SHP77 (cell line): ENCODE data around the gene CHRM2.

Source experiments
- DNase-seq, 2 experiments: peaks; one replicate each; lab custom pipeline; 2025; lab: John Stamatoyannopoulos, UW

The CHRM2 gene

DNA sequence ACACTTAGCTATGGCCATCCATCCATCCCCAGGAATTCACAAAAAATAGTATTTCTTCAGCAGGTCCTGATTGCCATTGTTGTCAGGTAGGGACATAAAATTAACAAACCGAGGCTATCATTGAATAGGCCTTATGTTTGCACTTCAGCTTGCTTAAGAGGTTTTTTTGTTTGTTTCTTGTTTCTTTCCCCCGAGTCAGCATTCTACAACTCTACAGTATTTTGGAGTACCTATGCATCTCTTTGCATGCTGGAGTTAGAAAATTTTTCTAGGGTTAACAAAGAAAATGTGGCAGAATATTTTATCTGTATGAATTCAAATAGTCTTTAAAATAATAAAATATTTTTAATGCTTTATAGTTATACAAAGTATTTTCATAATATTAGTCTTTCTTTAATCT lies 26.3 kb downstream of the CHRM2 start:
- no peak for DNase-seq

DNA sequence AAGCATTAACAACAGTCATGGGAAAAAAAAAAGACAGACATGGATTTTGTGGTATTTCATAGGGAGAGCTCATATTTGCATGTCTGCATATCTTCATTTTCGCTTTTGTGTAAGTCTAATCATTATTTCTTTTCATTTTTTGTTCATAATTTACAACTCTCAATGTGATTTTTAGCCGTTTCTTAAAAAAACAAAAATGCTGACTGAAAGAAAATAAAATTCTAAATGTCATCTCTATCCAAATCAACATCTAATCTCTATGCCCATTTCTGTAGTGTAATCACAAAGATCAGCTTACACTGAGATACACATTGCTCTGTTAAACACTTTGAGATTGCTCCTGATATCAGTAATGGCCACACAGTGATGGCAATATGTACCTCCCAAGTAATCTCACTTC lies 29.2 kb downstream of the CHRM2 start:
- DNase-seq, result no peak

DNA sequence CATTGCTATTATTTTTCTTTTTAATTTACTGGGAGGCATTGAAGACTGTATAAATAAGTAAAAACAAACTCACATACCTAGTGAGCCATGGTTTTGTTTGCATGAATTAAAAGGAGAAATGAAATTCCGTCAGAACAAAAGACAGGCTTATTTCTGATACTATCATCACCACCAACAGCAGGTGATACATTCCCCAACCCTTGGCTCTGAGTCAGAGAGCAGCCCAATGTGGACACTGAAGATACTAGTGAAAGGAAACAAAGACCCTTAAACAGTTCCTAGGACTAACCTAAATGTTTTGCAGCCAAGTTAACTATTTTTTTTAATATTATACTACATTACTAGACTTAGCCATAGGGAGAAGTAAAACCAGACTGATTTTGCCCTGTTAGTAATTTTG lies 31.6 kb downstream of the CHRM2 start:
- DNase-seq, result no peak

DNA sequence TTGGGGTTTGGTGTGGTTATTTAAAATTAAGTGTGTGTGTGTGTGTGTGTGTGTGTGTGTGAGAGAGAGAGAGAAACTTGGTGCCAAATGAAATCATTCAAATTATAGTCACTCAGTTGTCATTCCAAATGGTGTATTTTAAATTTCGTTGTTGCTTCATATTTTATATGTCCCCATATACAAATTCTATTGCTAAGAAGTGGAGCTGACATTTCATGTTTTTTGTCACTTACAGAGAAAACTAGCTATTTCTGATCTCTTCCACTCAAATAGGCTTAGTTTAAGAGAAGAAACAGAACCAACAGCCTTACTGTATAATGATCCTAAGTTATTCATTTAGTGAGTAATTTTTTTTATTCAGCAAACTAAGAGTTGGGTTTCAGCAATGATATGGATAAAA lies 42.3 kb downstream of the CHRM2 start:
- DNase-seq, result no peak

DNA sequence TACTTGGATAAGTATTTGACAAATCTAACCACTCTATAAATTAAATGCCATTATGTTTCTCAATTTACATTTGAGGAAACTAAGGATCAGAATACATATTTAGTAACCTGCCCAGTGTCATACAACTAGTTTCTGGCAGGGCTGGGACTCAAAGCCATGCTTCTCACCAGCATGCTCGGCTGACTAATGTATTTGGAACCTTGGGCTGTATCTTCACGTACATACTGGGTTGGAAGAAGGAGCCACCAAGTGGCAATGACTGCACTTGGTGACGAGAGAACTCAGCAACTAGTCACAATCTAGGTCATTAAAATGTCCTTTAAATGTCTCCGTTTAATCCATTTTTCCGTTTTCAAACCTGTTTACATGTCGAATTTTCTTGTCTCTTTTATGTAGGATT lies 42.9 kb downstream of the CHRM2 start:
- no peak for DNase-seq

DNA sequence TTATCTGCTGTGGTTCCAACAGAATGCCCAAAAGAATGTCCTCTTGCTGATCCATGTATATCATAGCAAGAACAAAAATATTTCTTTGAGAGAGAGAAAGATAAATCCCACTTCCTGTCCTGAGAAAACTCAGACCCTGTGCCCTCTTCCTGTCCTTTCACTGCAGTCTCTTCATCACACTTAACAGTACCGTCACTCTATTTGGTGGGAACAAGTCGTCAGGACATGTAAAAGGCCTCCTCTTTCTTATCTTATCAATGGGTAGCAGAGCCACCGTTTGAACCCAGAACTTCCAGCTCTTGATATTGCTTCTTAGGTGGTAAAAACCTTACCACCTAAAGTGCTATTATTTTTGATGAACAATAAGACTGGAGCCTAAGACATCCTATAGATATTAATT lies 43.9 kb downstream of the CHRM2 start:
- no peak for DNase-seq

DNA sequence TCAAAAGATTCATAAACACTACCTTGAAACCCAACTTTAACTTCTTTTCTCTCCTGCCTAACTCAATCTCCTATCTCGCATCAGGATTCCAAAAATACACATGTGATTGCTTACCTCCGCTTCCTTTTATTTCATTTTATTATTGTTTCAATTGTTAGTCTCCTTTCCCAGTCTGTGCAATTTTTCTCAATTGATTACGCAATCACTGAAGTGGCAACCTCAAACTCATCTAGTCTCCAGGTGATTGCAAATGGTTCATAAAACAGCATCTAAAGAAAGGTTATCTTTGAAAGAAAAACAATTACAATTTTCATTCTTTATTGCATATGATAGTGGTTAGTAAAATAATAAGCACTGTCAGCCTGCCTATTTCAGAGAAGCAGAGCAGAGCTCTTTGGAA lies 45.6 kb downstream of the CHRM2 start:
- DNase-seq, result no peak

DNA sequence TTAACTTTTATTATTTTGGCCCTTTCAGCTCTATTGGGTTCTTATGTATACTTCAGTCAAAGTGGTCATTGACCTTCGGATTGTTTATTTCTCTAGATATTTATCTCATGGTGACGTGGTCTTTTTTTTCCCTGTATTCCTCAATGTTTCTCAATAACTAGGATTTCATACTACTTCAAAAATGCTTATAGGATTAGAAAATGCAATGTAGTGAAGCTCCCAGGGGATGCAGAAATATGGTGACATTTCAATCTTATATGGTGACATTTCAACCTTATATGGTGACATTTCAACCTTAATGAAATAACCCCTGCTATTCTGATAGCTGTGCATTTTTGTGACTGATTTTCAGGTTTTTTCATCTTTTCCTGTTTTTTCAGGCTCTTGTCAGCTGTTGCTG lies 51.4 kb downstream of the CHRM2 start:
- DNase-seq, result no peak

DNA sequence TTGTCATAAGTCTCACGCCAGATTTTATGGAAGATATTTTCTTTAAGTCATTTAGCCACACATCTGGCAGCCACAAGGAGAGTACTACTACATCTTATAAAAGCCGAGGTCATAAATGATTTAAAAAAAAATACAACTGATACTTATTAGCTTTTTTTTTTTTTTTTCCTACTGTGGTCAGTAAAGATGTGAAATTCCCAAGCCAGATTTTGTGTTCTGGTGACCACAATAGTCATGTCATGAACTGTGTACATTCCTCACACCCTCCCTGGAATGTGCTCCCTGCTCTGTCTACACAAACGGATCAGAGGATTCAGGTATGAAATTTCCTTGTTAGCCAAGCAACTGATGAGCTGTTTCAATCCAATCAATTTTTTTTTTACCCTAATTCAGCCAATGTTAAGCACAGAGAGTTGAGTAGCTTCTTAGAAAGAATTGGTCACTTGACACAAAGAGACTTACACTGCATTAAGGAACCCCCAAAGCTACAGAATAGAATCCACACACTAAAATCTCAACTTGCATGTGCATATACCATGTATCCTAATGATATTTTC lies 54.7 kb downstream of the CHRM2 start:
- DNase-seq, result no peak

DNA sequence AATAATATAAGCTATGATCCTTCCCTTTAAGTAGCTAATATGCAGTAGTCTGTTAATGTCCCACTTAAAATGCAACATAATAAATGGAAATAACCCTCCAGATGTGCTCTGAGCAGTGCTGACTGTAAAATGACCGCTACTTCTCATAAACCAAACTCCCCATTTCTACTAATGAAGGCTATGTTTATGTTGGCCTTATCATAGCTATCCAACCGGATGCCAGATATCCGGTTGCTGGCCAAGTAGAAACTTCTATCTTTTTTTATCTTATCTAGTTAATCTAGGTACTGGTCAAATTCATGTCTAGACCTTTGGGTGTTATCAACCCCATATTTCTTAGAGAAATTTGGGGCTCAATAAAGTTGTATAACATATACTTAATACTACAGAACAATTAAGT lies 56.6 kb downstream of the CHRM2 start:
- no peak for DNase-seq

DNA sequence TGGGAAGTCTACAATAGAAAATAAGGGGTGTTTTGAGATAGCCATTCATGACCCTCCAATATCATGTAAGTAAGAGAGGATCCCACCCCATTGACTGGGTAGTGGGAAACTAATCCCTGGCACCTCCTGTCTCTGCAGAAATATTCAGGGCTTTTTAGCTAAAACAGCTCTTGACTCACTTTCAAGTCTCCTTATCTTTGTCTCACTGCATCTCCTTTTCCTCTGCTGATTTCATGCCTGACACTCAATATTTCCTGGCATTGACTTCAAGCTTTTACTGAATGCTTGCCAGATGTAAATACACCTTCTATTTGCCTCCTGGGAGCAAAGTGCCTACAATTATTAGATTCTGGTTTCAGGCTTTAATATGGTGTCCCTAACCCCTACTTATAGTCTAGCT lies 57.1 kb downstream of the CHRM2 start:
- DNase-seq, result no peak

DNA sequence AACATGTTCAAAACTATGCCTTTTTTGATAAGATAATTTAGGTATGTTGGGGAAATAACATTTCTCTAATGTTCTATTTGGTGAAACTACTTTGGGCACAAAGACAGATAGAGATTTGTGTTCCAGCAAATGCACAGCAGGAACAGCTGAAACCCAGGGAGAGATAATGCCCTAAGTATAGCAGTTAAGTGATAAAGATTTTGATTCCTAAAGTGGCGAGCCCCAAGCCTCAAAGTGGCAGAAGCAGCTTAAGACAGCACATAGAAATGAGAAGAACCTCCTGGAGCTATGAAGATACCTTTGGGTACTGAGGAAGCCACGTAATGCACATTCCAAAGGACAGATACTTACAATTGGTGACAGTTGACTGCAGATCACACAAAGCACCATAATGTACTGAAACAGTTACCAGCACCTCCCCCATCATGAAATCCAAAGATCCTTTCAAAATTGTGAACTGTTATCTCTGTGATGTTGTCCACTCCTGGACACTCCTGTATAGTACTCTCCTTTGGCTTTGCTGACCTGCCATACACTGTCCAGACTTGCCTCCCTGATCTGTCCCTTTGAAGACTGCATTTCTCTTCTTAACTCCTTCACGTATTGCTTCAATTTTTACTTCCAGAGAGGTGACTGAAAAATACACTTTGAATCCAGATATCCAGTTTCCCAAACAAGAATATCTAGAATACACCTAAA lies 62.9 kb downstream of the CHRM2 start:
- no peak for DNase-seq

DNA sequence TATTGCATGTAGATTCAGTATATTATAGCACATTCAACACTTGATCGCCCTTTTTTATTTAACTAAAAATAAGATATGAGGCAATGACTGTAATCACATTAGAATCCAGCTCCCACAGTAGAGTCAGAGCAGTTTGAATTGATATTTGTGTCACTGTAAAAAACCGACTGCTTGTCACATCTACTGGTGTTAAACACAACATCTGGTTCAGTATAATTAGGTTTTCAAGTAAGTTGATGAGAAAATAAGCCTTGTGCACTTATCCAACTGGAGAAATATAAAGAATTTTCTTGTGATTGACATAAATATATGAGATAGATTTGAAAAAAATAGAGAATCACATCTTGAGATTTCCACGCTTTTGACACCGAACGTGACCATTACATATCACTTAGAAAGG lies 69.0 kb downstream of the CHRM2 start:
- DNase-seq, result no peak

DNA sequence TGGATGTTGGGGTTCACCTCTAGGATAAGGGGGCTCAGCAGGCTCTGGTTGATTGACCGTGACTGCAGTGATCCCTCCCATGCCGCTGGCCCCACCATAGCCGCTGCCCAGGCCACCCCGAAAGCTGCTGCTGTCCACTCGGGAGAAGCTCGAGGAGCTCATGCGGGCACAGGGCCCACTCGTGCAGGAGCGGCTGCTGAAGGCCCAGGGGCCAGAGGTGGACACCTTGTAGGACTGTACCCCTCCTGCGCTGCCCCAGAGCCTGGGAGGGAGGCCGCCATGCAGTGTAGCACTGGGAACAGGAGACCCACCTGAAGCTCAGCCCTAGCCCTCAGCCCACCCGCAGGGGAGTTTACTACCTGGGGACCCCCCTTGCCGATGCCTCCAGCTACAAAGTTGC lies 70.0 kb downstream of the CHRM2 start:
- no peak for DNase-seq

DNA sequence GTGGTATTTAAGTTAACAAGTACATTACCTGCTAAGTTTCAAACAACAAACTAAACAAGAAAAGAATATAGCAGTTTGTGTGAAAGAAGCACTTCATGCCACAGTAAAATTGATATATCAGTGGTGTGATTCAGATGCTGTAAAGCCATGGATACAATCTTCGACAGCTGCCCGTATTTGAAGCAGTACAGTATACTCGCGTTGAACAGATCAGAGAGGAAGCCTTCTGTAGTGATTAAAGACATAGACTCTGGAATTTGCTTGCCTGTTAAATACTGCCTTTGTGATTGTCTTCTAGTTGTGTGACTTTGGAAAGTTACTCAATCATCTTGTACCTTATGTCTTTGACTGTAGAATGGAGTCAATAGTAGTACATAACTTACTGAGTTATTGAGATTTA lies 71.7 kb downstream of the CHRM2 start:
- no peak for DNase-seq

DNA sequence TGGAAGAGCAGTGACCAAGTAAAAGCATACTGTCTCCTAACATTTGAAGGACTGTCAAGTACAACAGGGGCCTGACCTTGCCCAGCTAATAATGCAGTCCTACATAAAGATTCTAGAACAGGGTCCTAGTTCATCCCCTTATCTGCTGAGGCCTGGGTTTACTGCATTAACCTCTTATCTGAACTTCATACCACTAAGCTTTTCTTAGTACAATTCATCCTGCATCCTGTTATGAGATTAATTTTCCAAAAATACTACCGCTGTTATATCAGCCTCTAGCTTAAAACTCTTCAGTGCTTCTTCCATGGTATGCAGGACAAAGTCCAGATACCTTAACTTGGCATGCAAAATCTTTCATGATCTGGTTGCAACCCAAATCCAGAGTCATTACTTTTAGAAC lies 72.5 kb downstream of the CHRM2 start:
- no peak for DNase-seq

DNA sequence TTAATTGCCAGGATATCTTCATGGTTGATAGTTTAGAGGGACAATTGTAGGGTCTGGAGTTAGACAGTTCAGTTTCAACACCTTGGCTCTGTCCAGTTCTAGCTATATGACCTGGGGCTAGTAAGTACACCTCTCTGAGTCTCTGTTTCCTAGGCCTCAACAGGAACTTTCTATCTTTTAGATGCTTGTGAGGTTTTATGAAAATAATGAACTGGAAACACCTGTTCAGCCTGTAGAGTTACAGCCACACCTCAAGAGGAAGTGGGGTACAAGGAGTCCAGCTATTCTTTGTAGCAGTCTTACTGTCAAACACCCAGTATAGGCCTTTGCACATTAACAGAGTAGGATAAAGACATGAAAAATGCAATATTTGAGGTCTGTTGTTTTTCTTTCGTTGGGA lies 73.4 kb downstream of the CHRM2 start:
- no peak for DNase-seq

DNA sequence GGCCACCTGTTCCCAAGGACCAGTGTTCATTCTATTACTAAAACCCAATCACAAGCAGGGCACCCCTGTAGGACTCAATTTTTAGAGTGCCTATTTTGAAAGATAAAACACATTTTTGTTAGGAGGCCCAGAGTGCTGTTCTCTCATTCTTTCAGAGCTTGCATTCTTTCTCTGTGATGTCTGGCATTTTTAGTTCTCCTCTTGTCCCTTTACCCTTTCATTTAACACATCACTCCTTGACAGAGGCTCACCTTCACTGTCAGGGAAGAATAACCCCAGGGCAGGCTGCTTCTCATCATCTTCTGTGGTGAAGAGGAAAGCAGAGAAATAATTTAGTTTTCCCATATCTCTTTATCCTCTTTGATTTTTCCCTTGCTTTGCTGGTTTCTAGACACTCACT lies 73.9 kb downstream of the CHRM2 start:
- no peak for DNase-seq

DNA sequence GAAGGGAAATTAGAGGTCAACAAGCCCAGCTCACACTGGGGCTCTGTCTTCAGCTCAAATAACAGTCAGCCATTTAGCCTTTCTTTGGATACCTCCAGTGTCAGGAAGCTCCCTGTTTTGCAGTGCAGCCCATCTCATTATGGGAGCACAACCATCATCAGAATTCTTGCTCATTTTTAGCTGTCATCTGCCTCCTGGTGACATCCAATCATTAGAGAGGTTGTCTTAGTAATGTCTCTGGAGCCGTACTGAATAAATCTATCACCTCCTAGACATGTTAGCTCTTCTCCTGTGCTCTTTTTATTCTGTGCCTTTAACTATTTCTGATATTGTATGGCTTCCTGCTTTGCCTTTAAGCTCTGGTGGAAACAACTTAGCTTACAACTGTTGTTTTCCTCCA lies 74.5 kb downstream of the CHRM2 start:
- no peak for DNase-seq

DNA sequence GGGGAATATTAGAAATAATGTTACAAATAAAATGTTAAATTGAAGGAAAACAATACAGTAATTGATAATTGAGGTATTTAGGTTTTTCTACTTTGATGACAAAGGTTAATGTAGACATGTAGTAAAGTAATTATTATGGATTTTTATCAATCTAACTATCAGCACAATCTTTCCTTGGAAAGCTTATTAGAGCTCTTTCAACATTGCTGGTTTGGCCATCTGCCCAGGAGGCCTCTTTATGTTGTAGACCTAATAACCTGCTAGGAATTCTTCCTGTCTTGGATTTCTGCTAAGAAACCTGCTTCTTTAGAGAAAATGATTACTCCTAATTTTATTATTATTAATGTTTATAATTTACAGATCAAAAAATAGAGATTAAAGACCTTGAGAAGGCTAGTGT lies 78.9 kb downstream of the CHRM2 start:
- DNase-seq, result no peak

DNA sequence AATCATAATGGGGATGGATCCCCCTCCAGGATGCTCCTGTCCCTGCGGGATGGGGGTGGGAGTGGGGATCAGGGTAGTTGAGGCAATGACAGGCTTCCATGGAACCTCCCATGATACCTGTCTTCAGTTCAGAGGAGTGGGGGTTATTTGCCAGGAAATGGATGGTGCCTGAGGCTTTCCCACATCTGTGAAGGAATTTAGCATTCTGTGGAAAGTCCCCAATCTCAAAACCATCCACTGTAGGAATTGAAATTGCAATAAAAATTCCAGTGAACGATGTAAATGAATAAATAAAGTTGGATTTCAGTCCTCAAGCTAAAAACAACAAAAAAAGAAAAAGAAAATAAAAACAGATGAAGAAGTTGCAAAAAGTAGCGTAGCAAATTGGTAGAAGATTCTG lies 81.9 kb downstream of the CHRM2 start:
- no peak for DNase-seq

DNA sequence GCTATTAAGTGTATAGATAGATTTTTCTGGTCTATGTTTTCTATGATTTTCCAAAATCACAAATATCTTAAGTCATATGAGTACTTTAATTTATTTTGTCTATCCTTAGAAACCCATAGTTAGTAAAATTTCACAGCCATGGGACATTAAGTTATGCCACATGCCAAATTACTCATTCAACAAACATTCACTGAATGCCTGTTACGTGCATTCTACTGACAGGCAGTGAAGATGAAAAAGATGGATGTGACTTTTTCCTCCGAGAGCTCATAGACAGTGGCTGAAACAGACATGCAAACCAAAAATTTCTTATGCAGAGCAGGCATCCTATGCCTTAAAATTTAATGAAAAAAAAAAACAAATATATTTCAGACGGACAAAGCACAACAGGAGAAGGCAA lies 84.9 kb downstream of the CHRM2 start:
- DNase-seq, result no peak

DNA sequence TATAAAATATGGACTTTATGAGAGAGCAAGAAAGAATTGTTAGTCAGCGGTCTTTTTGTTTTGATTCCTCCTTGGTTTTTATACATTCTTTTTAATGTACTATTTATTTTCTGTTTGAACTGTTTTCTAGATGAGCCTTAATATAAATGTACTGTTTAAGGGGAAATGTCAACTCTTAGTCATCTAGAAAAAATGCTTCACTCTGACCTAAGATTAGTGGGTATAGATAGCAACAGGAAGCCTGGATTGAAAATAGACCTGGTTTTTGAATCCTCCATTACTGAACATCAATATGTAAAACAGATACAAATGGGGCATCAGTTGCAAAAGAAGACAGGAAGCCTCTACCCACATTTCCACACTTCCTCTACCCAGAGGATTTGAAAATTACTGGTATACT lies 87.8 kb downstream of the CHRM2 start:
- DNase-seq, result no peak

DNA sequence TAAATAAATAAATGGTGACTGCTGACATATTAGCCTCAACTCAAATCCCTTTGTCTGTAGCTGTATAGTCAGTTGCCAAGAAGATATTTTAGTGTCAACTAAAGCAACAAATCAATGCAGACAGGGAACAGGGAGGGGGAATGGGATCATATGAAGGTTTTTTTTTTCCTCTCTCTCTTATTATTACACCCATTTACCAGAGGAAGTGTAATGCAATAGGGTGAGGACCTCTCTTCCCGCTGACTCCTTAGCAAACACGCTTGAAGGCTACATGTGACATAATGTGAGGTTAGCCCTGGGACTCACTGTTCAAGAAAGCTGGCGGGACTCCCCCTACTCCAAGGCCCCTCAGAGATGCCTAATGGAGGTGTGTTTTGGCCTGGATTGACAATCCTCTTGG lies 88.2 kb downstream of the CHRM2 start:
- no peak for DNase-seq

DNA sequence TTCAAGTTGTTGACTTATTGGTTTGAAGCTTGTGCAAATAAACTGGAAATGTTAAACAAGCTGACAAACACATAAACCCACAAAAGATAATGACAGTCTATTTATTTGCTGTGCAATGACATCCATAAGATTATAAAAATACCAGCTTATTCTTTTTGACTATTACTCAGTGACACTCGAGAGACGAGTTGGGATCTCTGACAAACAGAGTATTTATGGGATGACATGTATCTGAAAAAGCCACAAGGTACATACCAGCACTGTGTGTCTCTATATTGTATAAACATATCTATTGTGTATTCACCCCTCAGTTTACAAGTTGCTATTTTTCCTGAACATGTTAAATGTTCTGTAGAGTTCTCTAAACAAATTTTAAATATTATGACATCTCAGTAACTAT lies 88.9 kb downstream of the CHRM2 start:
- DNase-seq, result no peak
